Thyroid gland (tissue), 4 donors: ENCODE results near the gene PLCD1.
"Not testable (repeated sequence)": the region's sequence is repeated elsewhere in the genome, so short reads cannot be mapped to it uniquely, and the experiment has no call there.

ENCODE experiments used
- POLR2A ChIP-seq, 2 donors: fragments of 450-650 bp; IDR thresholded peaks; one replicate each; pipeline ENCODE4 v1.6.1; 2017; ENCODE audit warnings: antibody characterized with exemption in 2 of 2, mild to moderate bottlenecking in 2 of 2, moderate library complexity in 1 of 2
- TF ChIP-seq, protein P1 (sequence below), 6 experiments: fragments of 200-600 bp in 3 of 6; fragments of 450-650 bp in 3 of 6; sonication (generic) in 3 of 6; IDR thresholded peaks; one replicate each; pipeline ENCODE4 v1.5.1; 2016 to 2019; ENCODE audit warnings: antibody characterized with exemption in 6 of 6, mild to moderate bottlenecking in 2 of 6, inconsistent platforms in 1 of 6, moderate library complexity in 1 of 6

DNA sequence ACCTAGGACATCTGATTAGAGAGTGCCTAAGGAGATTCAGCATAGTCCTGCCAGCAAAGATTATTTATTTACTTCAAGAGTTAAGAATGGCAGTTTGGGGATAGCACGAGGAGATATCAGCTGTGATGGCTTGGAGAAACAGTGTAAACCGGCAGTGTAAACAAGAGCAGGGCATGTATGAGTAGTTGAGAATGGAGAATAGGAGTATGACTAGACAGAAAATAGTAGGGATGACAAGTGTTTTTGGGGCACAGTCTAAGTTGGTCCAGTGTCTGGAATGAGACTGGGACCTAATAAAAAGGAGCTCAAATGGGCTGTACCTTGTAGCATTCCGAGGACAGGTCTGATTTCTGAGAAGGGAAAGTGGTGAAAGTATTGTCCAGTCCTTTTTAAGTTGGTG, 47.6 kb upstream of the PLCD1 start:
- TF ChIP-seq, protein P1, sequence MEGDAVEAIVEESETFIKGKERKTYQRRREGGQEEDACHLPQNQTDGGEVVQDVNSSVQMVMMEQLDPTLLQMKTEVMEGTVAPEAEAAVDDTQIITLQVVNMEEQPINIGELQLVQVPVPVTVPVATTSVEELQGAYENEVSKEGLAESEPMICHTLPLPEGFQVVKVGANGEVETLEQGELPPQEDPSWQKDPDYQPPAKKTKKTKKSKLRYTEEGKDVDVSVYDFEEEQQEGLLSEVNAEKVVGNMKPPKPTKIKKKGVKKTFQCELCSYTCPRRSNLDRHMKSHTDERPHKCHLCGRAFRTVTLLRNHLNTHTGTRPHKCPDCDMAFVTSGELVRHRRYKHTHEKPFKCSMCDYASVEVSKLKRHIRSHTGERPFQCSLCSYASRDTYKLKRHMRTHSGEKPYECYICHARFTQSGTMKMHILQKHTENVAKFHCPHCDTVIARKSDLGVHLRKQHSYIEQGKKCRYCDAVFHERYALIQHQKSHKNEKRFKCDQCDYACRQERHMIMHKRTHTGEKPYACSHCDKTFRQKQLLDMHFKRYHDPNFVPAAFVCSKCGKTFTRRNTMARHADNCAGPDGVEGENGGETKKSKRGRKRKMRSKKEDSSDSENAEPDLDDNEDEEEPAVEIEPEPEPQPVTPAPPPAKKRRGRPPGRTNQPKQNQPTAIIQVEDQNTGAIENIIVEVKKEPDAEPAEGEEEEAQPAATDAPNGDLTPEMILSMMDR (IDR thresholded peaks at IDR 0.05), result not testable (repeated sequence)
- not testable (repeated sequence) for TF ChIP-seq POLR2A (IDR thresholded peaks at IDR 0.05)
